ENCODE data around the gene MTF1.
"Not testable (repeated sequence)": the region's sequence is repeated elsewhere in the genome, so short reads cannot be mapped to it uniquely, and the experiment has no call there.

DNA sequence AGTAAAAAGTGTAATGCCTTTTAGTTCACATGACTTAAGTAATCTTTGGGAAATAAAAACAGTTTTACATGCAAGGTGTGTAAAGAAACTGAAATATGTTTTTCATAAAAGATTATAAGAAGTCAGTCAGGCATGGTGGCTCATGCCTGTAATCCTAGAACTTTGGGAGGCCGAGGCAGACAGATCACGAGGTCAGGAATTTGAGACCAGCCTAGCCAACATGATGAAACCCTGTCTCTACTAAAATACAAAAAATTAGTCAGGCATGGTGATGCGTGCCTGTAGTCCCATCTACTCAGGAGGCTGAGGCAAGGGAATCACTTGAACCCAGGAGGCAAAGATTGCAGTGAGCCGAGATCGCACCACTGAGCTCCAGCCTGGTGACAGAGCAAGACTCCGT, 44.5 kb upstream of the MTF1 start:
- TF ChIP-seq, protein P1, sequence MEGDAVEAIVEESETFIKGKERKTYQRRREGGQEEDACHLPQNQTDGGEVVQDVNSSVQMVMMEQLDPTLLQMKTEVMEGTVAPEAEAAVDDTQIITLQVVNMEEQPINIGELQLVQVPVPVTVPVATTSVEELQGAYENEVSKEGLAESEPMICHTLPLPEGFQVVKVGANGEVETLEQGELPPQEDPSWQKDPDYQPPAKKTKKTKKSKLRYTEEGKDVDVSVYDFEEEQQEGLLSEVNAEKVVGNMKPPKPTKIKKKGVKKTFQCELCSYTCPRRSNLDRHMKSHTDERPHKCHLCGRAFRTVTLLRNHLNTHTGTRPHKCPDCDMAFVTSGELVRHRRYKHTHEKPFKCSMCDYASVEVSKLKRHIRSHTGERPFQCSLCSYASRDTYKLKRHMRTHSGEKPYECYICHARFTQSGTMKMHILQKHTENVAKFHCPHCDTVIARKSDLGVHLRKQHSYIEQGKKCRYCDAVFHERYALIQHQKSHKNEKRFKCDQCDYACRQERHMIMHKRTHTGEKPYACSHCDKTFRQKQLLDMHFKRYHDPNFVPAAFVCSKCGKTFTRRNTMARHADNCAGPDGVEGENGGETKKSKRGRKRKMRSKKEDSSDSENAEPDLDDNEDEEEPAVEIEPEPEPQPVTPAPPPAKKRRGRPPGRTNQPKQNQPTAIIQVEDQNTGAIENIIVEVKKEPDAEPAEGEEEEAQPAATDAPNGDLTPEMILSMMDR (conservative IDR thresholded peaks at IDR 0.05), result not testable (repeated sequence)
- not testable (repeated sequence) for TF ChIP-seq ZFX (IDR thresholded peaks at IDR 0.05)

Measured in C4-2B (cell line).